ENCODE results near the gene SEMA4D.
"Not testable (repeated sequence)": the region's sequence is repeated elsewhere in the genome, so short reads cannot be mapped to it uniquely, and the experiment has no call there.

The SEMA4D gene

DNA sequence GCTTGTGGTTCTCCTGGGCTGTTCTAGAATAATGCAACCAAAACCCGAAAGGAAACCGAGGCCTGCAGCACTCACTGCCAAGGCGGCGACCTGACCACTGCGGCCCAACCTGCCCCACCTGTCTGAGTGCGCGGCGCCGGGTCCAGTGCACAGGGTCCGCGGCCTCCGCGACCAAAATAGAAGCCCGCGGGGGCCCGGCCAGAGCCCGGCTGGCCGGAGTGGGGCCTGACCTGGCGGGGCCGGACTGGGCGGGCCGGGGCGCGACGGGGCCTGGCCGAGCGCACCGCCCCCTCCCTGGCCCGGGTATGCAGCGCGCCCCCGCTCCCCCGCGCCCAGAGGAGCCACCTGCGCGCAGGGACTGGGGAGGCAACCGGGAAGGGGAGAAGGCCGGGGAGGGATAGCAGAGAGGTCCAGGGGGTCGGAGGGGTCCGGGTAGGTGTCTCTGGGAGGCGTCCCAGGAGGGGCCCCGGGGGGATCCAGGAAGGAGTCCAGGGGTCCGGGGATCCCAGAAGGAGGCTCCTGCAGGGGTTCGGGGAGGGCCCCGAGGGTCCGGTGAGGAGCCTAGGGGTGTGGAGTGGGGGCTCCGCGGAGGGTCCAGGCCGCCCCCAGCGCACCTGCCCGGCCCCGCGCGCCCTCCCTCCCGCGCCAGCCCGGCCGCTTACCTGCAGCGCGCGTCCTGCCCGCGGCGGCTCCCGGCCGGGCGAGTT lies 503 bp downstream of the SEMA4D start:
- DNase-seq, result no peak

GRCh38 chr9:89496645-89497256 lies 1.2 kb downstream of the SEMA4D start:
- DNase-seq, result no peak

- DNase-seq, result no peak
Measured at GRCh38 chr9:89495824-89496560, 1.9 kb downstream of the SEMA4D start.

DNA sequence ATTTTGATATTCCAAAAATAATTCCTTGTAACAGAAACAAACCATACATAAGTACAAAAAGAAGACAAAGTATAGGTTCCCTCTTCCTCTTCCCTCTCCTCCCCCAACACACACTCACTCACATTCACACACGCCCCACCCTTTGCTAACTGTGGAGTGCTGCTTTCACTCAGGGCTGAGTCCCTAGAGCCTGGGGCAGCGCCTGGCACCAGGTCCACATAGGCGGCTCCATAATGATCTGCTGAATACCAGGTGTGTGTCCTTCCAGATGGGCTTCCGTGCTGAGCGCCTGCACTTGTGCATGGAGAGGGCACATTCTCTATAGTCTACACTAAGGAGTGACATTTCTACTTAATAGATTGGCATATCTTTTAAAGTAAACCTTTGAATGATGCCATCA lies 3.7 kb downstream of the SEMA4D start:
- DNase-seq, result no peak

DNA sequence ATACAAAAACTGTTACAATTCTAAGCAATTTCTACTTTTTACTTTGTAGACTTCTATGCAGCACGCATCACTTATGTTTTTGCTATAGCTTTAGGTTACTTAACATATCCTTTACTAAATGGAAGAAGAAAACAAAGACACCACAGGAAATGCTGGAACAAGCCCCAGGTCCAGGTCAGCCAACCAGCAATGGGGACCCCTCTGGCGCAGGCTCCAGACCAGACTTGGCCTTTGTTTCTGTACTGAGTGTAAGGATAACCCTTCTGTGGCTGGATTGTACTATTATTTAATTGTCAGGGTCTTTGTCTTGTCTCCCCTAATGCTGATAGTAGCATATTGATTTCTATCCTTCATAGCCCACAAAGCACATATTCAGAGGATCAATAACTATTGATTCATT lies 4.2 kb downstream of the SEMA4D start:
- DNase-seq, result no peak

- DNase-seq, result no peak
Measured at GRCh38 chr9:89493181-89493580, 4.7 kb downstream of the SEMA4D start.

GRCh38 chr9:89492586-89492985 lies 5.3 kb downstream of the SEMA4D start:
- DNase-seq, result no peak

DNA sequence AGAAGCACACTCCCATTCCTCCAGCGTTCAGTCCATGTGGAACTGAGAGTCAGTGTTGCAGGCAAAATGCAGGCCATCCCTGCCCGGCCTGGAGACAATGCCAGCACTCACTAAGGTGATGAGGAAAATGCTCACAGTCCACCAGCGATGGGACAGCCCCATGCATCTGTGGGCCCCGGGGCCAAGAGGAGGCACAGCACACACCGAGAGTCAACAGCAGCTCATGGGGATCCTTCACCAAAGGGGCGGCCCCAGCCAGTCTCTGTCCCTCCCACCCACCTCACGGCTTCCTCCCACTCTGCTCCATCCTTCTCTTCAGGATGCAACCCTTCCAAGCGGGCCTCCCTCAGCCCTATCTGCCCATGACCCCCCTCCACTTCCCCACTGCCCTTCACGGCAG lies 6.2 kb downstream of the SEMA4D start:
- no peak for DNase-seq

DNA sequence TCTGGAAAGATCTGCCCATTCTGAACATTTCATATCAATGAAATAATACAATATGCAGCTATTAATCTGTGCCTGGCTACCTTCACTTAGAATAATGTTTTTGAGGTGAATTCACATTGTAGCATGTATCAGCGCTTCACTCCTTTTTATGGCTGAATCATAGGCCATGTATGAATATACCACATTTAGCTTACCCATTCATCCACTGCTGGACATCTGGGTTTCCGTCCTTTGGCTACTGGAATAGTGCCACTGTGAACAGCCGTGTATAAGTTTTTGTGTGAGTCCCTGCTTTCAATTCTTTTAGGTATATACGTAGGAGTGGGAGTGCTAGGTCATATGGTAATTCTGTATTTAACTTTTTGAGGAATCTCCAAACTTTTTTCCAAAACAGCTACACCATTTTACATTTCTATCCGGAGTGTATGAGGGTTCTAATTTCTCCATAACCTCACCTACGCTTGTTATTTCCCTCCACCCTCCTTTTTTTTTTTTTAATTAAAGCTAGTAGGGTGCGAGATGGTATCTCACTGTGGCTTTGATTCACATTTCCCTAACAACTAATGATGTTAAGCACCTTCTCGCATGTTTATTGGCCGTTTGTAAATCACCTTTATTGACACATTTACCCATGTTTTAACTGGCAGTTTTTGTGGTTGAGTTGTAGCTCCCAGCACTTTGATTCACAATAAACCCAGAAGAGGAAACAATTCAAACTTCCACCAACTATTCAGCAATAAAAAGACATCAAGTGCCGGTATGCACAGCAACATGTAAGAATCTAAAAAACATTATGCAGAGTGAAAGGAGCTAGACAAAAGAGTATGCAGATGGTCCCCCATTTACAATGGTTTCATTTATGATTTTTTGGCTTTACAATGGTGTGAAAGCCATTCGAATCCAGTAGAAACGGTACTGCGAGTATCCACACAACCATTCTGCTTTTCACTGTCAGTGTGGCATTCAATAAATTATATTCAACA lies 8.1 kb downstream of the SEMA4D start:
- no peak for DNase-seq

- DNase-seq, result no peak
Measured at GRCh38 chr9:89488936-89489335, 9.0 kb downstream of the SEMA4D start.

DNA sequence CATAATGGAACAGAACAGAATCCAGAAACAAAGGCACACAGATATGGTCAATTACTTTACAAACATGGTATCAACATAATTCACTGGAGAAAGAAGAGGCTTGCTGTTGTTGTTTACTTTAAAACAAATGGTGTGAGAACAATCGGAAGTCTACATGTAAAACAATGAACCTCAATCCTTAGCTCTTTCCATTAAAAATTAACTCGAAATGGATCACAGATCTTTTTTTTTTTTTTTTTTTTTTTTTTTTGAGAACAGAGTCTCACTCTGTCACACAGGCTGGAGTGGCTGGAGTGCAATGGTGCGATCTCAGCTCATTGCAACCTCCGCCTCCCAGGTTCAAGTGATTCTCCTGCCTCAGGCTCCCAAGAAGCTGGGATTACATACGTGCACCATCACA lies 9.8 kb downstream of the SEMA4D start:
- DNase-seq, result no peak

DNA sequence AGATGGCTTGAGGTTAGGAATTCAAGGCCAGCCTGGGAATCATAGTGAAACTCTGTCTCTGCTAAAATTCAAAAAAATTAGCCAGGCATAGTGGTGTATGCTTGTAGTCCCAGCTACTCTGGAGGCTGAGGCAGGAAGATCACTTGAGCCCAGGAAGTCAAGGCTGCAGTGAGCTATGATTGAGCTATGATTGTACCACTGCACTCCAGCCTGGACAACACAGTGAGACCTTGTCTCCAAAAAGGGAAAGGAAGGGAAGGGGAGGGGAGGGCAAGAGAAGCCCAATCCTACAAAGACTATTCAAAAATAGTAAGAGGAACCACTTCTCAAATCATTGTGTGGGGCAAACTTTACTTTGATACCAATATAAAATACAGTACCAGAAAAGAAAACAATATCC lies 11.2 kb downstream of the SEMA4D start:
- DNase-seq, result no peak

GRCh38 chr9:89484475-89485404 lies 13.2 kb downstream of the SEMA4D start:
- DNase-seq, result no peak

- DNase-seq, result no peak
Measured at GRCh38 chr9:89483592-89484474, 14.1 kb downstream of the SEMA4D start.

- no peak for DNase-seq
Measured at GRCh38 chr9:89482901-89483361, 15.0 kb downstream of the SEMA4D start.

DNA sequence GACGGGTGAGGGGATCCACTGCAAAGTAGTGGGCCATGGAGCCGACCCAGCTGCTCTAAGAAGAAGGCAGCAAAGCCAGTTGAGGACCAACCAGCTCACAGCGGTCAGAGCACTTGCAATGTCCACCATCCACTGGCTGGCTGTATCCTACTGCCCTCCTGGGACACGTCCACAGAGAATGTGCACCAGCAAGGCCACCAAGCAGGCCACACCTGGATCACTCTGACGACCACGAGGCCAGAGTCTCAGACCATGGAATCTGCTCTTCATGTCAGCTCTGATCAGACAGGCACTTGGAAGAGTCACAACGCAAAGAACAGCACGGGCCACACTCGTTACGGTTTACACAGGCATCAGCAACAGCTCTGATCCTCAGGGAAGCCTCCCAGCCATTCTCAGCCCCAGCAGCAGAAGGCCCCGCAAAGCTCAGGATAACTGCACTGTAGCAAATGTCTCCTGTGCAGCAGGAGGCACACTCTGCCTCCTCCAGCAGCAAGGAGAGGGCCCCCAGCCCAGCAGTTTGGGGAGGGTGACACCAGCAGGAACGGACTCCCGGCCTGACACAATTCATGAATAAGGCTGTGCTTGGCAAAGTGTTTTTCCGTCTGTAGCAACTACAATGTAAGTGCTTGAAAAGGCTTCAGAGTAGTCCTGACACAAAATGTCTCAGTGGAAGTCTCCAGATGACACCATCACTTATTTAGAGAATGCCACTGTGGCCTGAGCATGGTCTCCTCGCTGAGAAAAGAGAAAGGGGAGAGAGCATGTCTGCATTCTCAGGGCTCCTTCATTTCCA lies 15.7 kb downstream of the SEMA4D start:
- no peak for DNase-seq

- no peak for DNase-seq
Measured at GRCh38 chr9:89481538-89481915, 16.4 kb downstream of the SEMA4D start.

DNA sequence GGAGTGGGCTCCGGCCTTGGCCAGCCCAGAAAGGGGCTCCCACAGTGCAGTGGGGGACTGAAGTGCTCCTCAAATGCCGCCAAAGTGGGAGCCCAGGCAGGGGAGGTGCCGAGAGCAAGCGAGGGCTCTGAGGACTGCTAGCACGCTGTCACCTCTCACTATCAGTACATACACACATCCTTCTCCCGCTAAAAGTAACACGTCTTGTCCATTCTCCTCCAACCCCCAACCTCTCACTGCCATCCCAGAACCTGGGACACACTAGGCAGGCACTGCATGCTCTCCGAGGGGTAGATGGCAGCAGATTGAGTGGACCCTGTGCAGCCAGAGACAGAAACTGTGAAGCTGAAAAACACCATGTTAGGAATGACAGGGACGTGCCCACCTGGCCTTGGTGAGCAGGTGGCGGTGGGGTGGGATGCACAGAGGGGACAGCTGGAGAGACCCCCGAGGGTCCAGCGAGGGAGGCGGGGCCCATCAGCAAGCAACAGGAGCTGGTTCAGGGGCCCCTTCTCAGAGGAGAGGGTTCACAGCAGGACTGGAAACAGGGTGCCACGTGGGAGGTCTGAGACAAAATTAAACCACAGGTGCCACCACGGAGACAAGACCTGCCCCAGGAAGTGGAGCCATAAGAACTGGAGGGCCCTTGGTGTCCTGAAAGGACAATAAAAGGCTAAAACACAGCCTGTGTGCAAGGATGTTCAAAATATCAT lies 16.9 kb downstream of the SEMA4D start:
- no peak for DNase-seq

DNA sequence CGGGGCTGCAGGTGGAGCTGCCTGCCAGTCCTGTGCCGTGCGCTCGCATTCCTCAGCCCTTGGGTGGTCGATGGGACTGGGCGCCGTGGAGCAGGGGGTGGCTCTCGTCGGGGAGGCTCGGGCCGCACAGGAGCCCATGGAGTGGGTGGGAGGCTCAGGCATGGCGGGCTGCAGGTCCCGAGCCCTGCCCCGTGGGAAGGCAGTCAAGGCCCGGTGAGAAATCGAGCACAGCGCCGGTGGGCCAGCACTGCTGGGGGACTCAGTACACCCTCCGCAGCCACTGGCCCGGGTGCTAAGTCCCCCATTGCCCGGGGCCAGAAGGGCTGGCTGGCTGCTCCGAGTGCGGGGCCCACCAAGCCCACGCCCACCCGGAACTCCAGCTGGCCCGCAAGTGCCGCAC lies 17.5 kb downstream of the SEMA4D start:
- DNase-seq, result not testable (repeated sequence)
